Esophagus muscularis mucosa (tissue), 4 donors: ENCODE results near the gene ZBTB16.
A peak's percentile ranks its signal among the peaks of the same experiment; 100 is the strongest.

Experiments
- CTCF ChIP-seq, 3 experiments: fragments of 200-600 bp in 2 of 3; fragments of 450-650 bp in 1 of 3; sonication (generic) in 2 of 3; IDR thresholded peaks; one replicate each; pipeline ENCODE4 v1.5.1; 2017 to 2019; ENCODE audit warnings: antibody characterized with exemption in 3 of 3, mild to moderate bottlenecking in 2 of 3, moderate library complexity in 1 of 3
- EP300 ChIP-seq: sonication (generic); formaldehyde crosslinking; IDR thresholded peaks from one replicate; pipeline ENCODE4 v1.6.1; 2017; ENCODE audit warnings: antibody characterized with exemption
- POLR2A ChIP-seq: fragments of 450-650 bp; IDR thresholded peaks from one replicate; pipeline ENCODE4 v1.6.1; 2017; ENCODE audit warnings: antibody characterized with exemption, moderate library complexity, mild to moderate bottlenecking, low read depth
- POLR2AphosphoS5 ChIP-seq, 2 donors: sonication (generic); formaldehyde crosslinking; IDR thresholded peaks; one replicate each; pipeline ENCODE4 v1.6.1; 2017; ENCODE audit warnings: antibody characterized with exemption in 2 of 2

GRCh38 chr11:114202011-114202609, 142.6 kb downstream of the ZBTB16 start:
- TF ChIP-seq POLR2A (no peak), POLR2AphosphoS5 (IDR thresholded peaks at IDR 0.05) (peak in 1 of 2 donors; percentile 43), CTCF (IDR thresholded peaks at IDR 0.05) (no peak), EP300 (no peak)
